Stimulated activated CD4-positive, alpha-beta T cell treated with anti-CD3 and anti-CD28 coated beads, Interleukin-12 subunit alpha, Interleukin-12 subunit beta, amount 100 ng/mL, for 24 hours (primary cell): ENCODE results near the gene TBC1D8.

ENCODE experiments used
- DNase-seq, 2 experiments: peaks; one replicate each; pipeline ENCODE4 v3.0.0-alpha.2; 2020; ENCODE audit warnings: low read depth in 2 of 2

TBC1D8 gene

GRCh38 chr2:101111917-101112771, 39.0 kb downstream of the TBC1D8 start:
- DNase-seq: no peak

- no peak for DNase-seq
Measured at GRCh38 chr2:101111262-101111838, 39.8 kb downstream of the TBC1D8 start.

- no peak for DNase-seq
Measured at GRCh38 chr2:101109451-101110118, 41.6 kb downstream of the TBC1D8 start.

- DNase-seq: no peak
Measured at GRCh38 chr2:101108357-101108756, 42.8 kb downstream of the TBC1D8 start.

- no peak for DNase-seq
Measured at GRCh38 chr2:101107241-101107640, 43.9 kb downstream of the TBC1D8 start.

GRCh38 chr2:101106453-101107181, 44.6 kb downstream of the TBC1D8 start:
- no peak for DNase-seq

GRCh38 chr2:101105654-101106053, 45.5 kb downstream of the TBC1D8 start:
- no peak for DNase-seq

- DNase-seq: no peak
Measured at GRCh38 chr2:101097638-101098037, 53.5 kb downstream of the TBC1D8 start.

- no peak for DNase-seq
Measured at GRCh38 chr2:101096619-101097142, 54.5 kb downstream of the TBC1D8 start.

- no peak for DNase-seq
Measured at GRCh38 chr2:101094351-101094750, 56.8 kb downstream of the TBC1D8 start.

GRCh38 chr2:101089942-101090799, 61.0 kb downstream of the TBC1D8 start:
- DNase-seq: no peak

GRCh38 chr2:101089419-101089818, 61.8 kb downstream of the TBC1D8 start:
- no peak for DNase-seq

GRCh38 chr2:101087638-101088037, 63.5 kb downstream of the TBC1D8 start:
- no peak for DNase-seq

- DNase-seq: no peak
Measured at GRCh38 chr2:101083613-101084012, 67.6 kb downstream of the TBC1D8 start.

- no peak for DNase-seq
Measured at GRCh38 chr2:101082998-101083397, 68.2 kb downstream of the TBC1D8 start.

- no peak for DNase-seq
Measured at GRCh38 chr2:101081375-101081907, 69.7 kb downstream of the TBC1D8 start.

GRCh38 chr2:101080211-101081068, 70.7 kb downstream of the TBC1D8 start:
- DNase-seq: no peak

- DNase-seq: no peak
Measured at GRCh38 chr2:101076581-101076980, 74.6 kb downstream of the TBC1D8 start.

- no peak for DNase-seq
Measured at GRCh38 chr2:101064868-101065549, 86.2 kb downstream of the TBC1D8 start.
